ENCODE data around the gene CYP4B1. TPM values are rescaled to one million over a fixed set of nuclear protein-coding genes. Genes with fewer than 3 reads are reported as not detected.

CYP4B1 gene
- total RNA-seq, 1 experiment from 2014 or later: 0.30 TPM

GRCh38 chr1:46806196-46807020, 7.6 kb downstream of the CYP4B1 start:
- ChIA-PET CTCF (no interaction called here), POLR2A (no interaction called here), RAD21 (ENCODE audit: low non-redundant PET in 1 of 2, low total read pairs in 2 of 2, uncharacterized antibody in 2 of 2, unreplicated experiment in 2 of 2) (no interaction called here)
- Histone ChIP-seq H3K4me3 (replicated peaks in 1 of 2; ENCODE audit: low read depth in 1 of 2, low read length in 2 of 2) (no peak overlapping the region), H4K20me1 (ENCODE audit: insufficient read depth) (no peaks in the 10 kb centered on the region), H3K9me2 (ENCODE audit: insufficient read depth) (no peaks in the 10 kb centered on the region), H3K9ac (ENCODE audit: low read length) (no peak overlapping the region), H3K4me2 (ENCODE audit: low read length) (no peak overlapping the region), H3K79me2 (ENCODE audit: insufficient read depth, low read length) (no peaks in the 10 kb centered on the region), H3K36me3 (ENCODE audit: control insufficient read depth in 1 of 2, insufficient read depth in 2 of 2, low read length in 2 of 2) (no peaks in the 10 kb centered on the region), H3K27me3 (ENCODE audit: insufficient read depth, low read length) (peaks cover 21% of the 10 kb centered on the region; the same call in 1 of the 2 replicates), H2AFZ (ENCODE audit: low read depth, low read length, poor library complexity, severe bottlenecking) (no peak overlapping the region), H3K4me1 (ENCODE audit: control insufficient read depth in 1 of 2, insufficient read depth in 2 of 2, low read length in 2 of 2) (no peaks in the 10 kb centered on the region), H3K27ac (ENCODE audit: low read depth, low read length) (no peak overlapping the region), H3K9me3 (ENCODE audit: control insufficient read depth in 1 of 2, insufficient read depth in 1 of 2, low read depth in 1 of 2, low read length in 2 of 2) (no peaks in the 10 kb centered on the region)
- intact Hi-C loops (cut with micrococcal nuclease): no loop called here
- TF ChIP-seq SRF (IDR thresholded peaks at IDR 0.05; ENCODE audit: low read depth) (no peak), JUND (IDR thresholded peaks at IDR 0.05) (no peak), EGR1 (IDR thresholded peaks at IDR 0.05; ENCODE audit: low read depth) (no peak), POLR2A (IDR thresholded peaks at IDR 0.05; ENCODE audit: borderline replicate concordance, extremely low read depth, insufficient read depth, insufficient read length) (no peak), EZH2phosphoT487 (IDR thresholded peaks at IDR 0.05; ENCODE audit: borderline replicate concordance) (no peak), REST (IDR thresholded peaks at IDR 0.05; ENCODE audit: low read depth) (no peak), ZBTB33 (IDR thresholded peaks at IDR 0.05; ENCODE audit: extremely low read depth, insufficient replicate concordance, low read length) (no peak), EZH2 (IDR thresholded peaks at IDR 0.05) (no peak), SIN3A (IDR thresholded peaks at IDR 0.05; ENCODE audit: low read depth) (no peak), ZNF274 (IDR thresholded peaks at IDR 0.05; ENCODE audit: low read depth, low read length) (no peak), SP1 (IDR thresholded peaks at IDR 0.05; ENCODE audit: low read depth) (no peak), CTCF (IDR thresholded peaks at IDR 0.05 in 2 of 3, conservative IDR thresholded peaks at IDR 0.05 in 1 of 3; ENCODE audit: borderline replicate concordance in 1 of 3, insufficient read depth in 1 of 3, low read depth in 2 of 3, low read length in 2 of 3) (no peak), RAD21 (IDR thresholded peaks at IDR 0.05; ENCODE audit: low read depth) (no peak), ELF1 (IDR thresholded peaks at IDR 0.05; ENCODE audit: borderline replicate concordance, low read depth) (no peak), FOSL1 (IDR thresholded peaks at IDR 0.05; ENCODE audit: low read depth) (no peak), ZFX (IDR thresholded peaks at IDR 0.05) (no peak), YY1 (IDR thresholded peaks at IDR 0.05; ENCODE audit: extremely low read depth, insufficient replicate concordance, low read depth, low read length) (no peak), CBX3 (IDR thresholded peaks at IDR 0.05; ENCODE audit: low read depth) (no peak), POLR2AphosphoS5 (IDR thresholded peaks at IDR 0.05; ENCODE audit: low read depth, low read length) (no peak), MAX (IDR thresholded peaks at IDR 0.05) (no peak)
- BruUV-seq (replicated peaks): no TSS peak
- DNase-seq (ENCODE audit: low read depth, low spot score) (no peak), ATAC-seq (no peak)
